Cardiac muscle cell (in vitro differentiated cells and primary cell): Measurements from ENCODE around the gene MFAP3L. TPM values are rescaled to one million over a fixed set of nuclear protein-coding genes. Genes with fewer than 3 reads are reported as not detected.

Experiments used
- DNase-seq, 2 donors: peaks; one replicate each; pipeline versions ENCODE4 v3.0.0 to v3.0.0-alpha.2; 2010 to 2017; ENCODE audit warnings: low read depth in 1 of 2, low spot score in 1 of 2
- H3K27ac ChIP-seq: fragments of 200-600 bp; sonication (generic); 2 replicates; pipeline ENCODE4 v1.5.1; 2016
- H3K27me3 ChIP-seq: fragments of 200-600 bp; sonication (generic); 2 replicates; pipeline ENCODE4 v1.6.0; 2016; ENCODE audit warnings: control low read depth
- H3K36me3 ChIP-seq: fragments of 200-600 bp; sonication (generic); 2 replicates; pipeline ENCODE4 v1.5.1; 2016; ENCODE audit warnings: control low read depth
- H3K4me1 ChIP-seq: fragments of 200-600 bp; sonication (generic); 2 replicates; pipeline ENCODE4 v1.8.1; 2017; ENCODE audit warnings: low read depth, mild to moderate bottlenecking, mixed run types
- H3K4me3 ChIP-seq: fragments of 200-600 bp; sonication (generic); 2 replicates; pipeline ENCODE4 v1.5.1; 2016; ENCODE audit warnings: mild to moderate bottlenecking
- H3K9me3 ChIP-seq: fragments of 200-600 bp; sonication (generic); 2 replicates; pipeline ENCODE4 v1.5.1; 2017; ENCODE audit warnings: low read depth, mild to moderate bottlenecking, control low read depth
- polyA plus RNA-seq: library from polyadenylated mRNA; unstranded; fragments of >200 nt; fragmentation: Nextera tagmentation; extraction: Ambion mirVana; gene quantifications from 2 replicates; pipeline ENCODE4 v1.2.1, GENCODE V29; 2016
- total RNA-seq: library from RNA; depleted of rRNA; stranded (reverse); fragments of >200 nt; gene quantifications from 2 replicates; pipeline ENCODE4 v1.2.3, GENCODE V29; 2016
- TF ChIP-seq, protein P1 (sequence below): IDR thresholded peaks from 2 replicates; pipeline ENCODE4 v1.5.1; 2012; ENCODE audit warnings: low read depth, mild to moderate bottlenecking, low read length

Gene MFAP3L
- total and polyA plus RNA-seq, 2 experiments from 2014 or later = 2.3 to 2.8 TPM

DNA sequence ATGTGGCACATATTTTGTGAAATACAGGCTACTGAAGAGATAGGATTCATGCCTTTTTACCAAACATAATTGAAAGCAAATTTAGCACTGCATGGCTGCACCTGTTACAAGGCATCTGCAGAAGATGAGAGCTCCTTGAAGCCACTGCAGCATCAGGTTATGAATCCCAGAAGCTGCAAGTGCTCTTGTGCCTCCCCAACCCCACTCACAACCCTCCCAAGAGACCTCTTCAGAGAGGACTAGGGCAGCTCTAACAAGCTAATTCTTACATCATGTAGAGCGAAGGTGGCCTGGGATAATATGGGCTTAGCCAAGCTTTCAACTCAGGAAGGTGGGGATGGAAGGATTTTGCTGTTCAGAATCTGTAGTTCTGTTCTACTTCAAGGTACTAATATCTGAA is 27.2 kb downstream of the MFAP3L start:
- DNase-seq = no peak
- H3K4me1 ChIP-seq = no peaks in the 10 kb centered on the region

DNA sequence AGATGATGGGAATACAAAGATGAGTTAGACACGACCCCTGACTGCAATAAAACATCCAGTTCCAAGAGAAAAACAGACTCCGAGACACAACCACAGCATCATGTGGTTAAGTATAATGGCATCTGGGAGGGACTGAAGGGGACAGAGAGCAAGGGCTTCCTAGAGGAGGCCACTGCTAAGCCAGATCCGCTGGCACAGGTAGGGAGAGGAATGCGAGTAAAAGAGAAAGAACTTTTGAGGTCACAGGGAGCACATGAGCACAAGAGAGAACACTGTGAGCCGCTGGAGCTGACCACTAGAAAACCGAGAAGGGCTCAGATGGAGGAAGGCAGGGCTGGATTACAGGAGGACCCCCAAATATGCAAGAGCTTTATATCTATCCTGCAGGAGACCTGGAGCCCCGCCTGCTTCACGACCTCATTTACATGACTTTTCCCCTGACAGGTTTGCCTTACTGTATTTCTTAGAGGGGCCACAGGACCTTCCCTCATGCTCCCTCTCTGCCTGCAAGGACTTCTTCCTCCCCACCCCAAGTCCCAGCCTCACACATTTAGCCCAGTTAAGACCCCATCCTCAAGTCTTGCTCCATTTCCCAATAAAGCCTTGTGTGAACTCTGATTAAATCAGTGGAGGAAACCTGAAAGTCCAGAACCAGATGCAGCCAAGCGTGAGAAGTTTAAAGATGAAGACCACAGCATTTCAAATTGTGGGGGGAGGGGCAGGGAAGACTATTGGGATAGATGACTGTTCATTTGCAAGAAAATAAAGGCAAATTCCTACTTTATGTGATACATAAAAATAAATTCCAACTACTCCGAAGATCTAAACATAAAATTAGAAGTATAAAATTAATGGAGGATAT is 29.6 kb downstream of the MFAP3L start:
- DNase-seq = no peak
- Histone ChIP-seq H3K27me3 (no peaks in the 10 kb centered on the region), H3K9me3 (no peaks in the 10 kb centered on the region), H3K4me1 (no peaks in the 10 kb centered on the region), H3K4me3 (no peak overlapping the region), H3K36me3 (no peaks in the 10 kb centered on the region), H3K27ac (no peak overlapping the region)
- TF ChIP-seq, protein P1, sequence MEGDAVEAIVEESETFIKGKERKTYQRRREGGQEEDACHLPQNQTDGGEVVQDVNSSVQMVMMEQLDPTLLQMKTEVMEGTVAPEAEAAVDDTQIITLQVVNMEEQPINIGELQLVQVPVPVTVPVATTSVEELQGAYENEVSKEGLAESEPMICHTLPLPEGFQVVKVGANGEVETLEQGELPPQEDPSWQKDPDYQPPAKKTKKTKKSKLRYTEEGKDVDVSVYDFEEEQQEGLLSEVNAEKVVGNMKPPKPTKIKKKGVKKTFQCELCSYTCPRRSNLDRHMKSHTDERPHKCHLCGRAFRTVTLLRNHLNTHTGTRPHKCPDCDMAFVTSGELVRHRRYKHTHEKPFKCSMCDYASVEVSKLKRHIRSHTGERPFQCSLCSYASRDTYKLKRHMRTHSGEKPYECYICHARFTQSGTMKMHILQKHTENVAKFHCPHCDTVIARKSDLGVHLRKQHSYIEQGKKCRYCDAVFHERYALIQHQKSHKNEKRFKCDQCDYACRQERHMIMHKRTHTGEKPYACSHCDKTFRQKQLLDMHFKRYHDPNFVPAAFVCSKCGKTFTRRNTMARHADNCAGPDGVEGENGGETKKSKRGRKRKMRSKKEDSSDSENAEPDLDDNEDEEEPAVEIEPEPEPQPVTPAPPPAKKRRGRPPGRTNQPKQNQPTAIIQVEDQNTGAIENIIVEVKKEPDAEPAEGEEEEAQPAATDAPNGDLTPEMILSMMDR = no peak

More for the DNA sequence above, 27.2 kb downstream of the MFAP3L start:
- H3K4me3 ChIP-seq = no peak overlapping the region
- TF ChIP-seq, protein P1 = no peak
- H3K9me3 ChIP-seq = no peaks in the 10 kb centered on the region
- H3K27me3 ChIP-seq = no peaks in the 10 kb centered on the region
- no peak overlapping the region for H3K27ac ChIP-seq
- no peaks in the 10 kb centered on the region for H3K36me3 ChIP-seq

DNA sequence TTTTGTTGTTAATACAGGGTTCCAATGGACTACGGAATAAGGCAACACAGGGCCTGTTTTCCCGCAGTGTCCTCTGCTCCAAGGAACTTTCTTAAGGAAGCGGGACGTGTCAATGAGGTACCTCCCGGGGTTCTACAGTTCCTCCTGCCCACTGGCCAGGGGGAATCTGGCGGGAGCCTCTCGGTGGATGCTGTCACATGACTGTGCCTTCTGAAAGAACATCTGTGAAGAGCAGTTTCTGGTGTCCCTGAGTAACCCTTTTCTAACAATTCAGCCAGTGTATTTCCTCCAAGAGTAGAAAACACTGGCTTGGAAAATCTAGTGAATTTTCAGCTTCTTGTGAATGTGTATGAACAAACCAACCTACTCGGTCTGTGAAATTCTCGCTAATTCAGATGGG is 32.7 kb downstream of the MFAP3L start:
- no peaks in the 10 kb centered on the region for H3K4me1 ChIP-seq
- no peak overlapping the region for H3K27ac ChIP-seq
- H3K4me3 ChIP-seq = no peak overlapping the region
- TF ChIP-seq, protein P1 = no peak
- H3K27me3 ChIP-seq = no peaks in the 10 kb centered on the region
- no peak for DNase-seq
- no peaks in the 10 kb centered on the region for H3K9me3 ChIP-seq
- no peaks in the 10 kb centered on the region for H3K36me3 ChIP-seq

DNA sequence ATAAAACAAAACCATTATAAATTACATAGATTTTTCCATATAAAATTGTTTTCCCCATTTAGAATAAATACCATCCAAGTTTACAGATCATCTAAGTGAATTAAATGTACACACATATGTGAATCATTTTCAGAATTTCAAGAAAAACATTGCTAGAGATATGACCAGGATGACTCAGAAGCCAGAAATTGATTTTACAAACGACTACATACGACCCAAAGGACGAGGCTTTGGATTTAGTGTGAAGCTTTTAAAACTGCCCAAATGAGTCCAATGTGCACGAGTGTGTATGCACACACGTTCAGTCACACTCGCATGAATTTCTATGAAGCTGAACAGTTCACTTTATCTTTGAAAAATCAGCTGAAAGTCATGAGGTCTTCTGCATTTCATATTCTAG is 37.9 kb downstream of the MFAP3L start:
- Histone ChIP-seq H3K36me3 (no peaks in the 10 kb centered on the region), H3K27ac (no peak overlapping the region), H3K9me3 (no peaks in the 10 kb centered on the region), H3K4me3 (no peak overlapping the region), H3K27me3 (no peaks in the 10 kb centered on the region), H3K4me1 (no peaks in the 10 kb centered on the region)
- TF ChIP-seq, protein P1 = no peak
- DNase-seq = no peak

DNA sequence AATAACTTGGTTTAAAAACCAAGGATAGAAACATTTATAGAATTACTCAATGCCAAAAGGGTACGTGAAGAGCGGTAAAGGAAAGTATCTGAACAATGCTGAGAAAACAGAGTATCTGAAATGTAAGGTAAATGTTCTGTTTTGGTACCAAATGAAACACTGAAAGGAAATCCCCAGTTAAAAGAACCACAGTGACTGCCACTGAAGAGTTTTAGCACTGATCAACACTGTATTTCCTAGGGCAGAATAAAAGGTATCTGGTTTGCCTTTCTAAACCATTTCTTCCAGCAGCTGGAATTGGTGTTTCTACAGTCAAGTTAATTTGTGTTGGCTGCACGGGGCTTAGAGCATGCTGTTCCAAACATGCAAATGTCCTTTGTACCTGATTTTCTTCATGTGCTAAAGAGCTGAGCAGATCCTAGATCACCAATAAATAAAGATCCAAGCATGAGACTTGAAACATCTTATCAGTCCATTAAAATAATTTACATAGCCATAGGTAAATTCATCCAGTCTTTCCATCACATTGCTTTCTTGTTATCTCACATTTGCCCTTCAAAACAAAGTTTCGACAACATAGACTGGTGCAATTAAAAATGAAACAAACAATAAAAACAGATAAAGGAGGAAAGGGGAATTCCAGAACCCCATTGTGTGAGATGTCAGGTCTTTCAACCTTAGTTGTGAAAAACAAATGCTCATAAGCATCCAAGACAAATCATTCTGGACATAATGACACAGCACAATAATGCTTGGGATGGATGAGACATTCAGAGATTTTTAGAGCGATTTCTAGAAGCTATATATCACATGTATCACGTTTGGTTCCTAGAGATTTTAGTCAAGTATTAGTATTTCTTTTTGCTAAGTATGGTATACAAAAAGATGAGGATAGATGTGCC is 38.6 kb downstream of the MFAP3L start:
- TF ChIP-seq, protein P1 = no peak
- H3K9me3 ChIP-seq = no peaks in the 10 kb centered on the region
- H3K27me3 ChIP-seq = no peaks in the 10 kb centered on the region
- H3K4me1 ChIP-seq = no peaks in the 10 kb centered on the region
- H3K36me3 ChIP-seq = no peaks in the 10 kb centered on the region
- H3K27ac ChIP-seq = no peak overlapping the region
- DNase-seq = no peak
- H3K4me3 ChIP-seq = no peak overlapping the region
